HCT116 (cell line): ENCODE data around the gene GRB7. TPM values are rescaled to one million over a fixed set of nuclear protein-coding genes. Genes with fewer than 3 reads are reported as not detected.

Source experiments
- ATAC-seq: fragments of 200-7000 bp; cut with Tn5 transposase; 2 replicates; pipeline ENCODE4 v1.9.1; 2020; ENCODE audit warnings: mild to moderate bottlenecking, moderate library complexity
- BruUV-seq: library from RNA; stranded (reverse); fragments of 400-500 nt; replicated peaks from 2 replicates; lab custom pipeline; 2021; lab: Mats Ljungman, UMichigan
- CTCF ChIA-PET: fragments of 300-600 bp; sonication (Branson Sonifier 250); formaldehyde crosslinking; loops from one replicate; lab custom pipeline; 2021; ENCODE audit warnings: antibody characterized with exemption; lab: Charles Lee
- POLR2A ChIA-PET: fragments of 300-600, 350-600 bp; sonication (Branson Sonifier 250); formaldehyde crosslinking; loops from one replicate; lab custom pipeline; 2021; ENCODE audit warnings: antibody characterized with exemption; lab: Charles Lee
- RAD21 ChIA-PET, 2 experiments: fragments of 300-600 bp; sonication (Branson Sonifier 250); formaldehyde crosslinking; loops; one replicate each; lab custom pipeline; 2023; ENCODE audit warnings: low total read pairs in 2 of 2; ENCODE audit not compliant: uncharacterized antibody in 2 of 2, unreplicated experiment in 2 of 2, low non-redundant PET in 1 of 2; lab: Charles Lee
- DNase-seq: peaks from one replicate; pipeline ENCODE4 v3.0.0-alpha.2; 2010; ENCODE audit warnings: low read depth, low spot score
- H2AFZ ChIP-seq: fragments of 200-600 bp; shearing (Covaris generic), sonication (generic); 2 replicates; pipeline ENCODE4 v1.6.1; 2017; ENCODE audit warnings: low read depth, mixed run types, mixed read lengths, antibody characterized with exemption, low read length; ENCODE audit not compliant: poor library complexity, severe bottlenecking
- H3K27ac ChIP-seq: 2 replicates; pipeline ENCODE4 v1.5.1; 2012; ENCODE audit warnings: low read depth, low read length
- H3K27me3 ChIP-seq: fragments of 200-600 bp; sonication (generic); 2 replicates; pipeline ENCODE4 v1.6.1; 2016; ENCODE audit warnings: mixed run types, low read length, mixed read lengths; ENCODE audit not compliant: insufficient read depth
- H3K36me3 ChIP-seq, 2 experiments: fragments of 200-500 bp in 1 of 2; fragments of 200-600 bp in 1 of 2; sonication (Bioruptor generic) in 1 of 2; sonication (generic) in 1 of 2; 2 replicates each; pipeline versions ENCODE4 v1.5.1 to v1.6.1; 2014 to 2016; ENCODE audit warnings: low read length in 2 of 2, inconsistent platforms in 1 of 2, mixed read lengths in 1 of 2, mixed run types in 1 of 2; ENCODE audit not compliant: insufficient read depth in 2 of 2, control insufficient read depth in 1 of 2
- H3K4me1 ChIP-seq, 2 experiments: fragments of 200-600 bp in 1 of 2; sonication (generic) in 1 of 2; 2 replicates each; pipeline versions ENCODE4 v1.5.1 to v1.6.1; 2012 to 2017; ENCODE audit warnings: low read length in 2 of 2, inconsistent platforms in 1 of 2, mild to moderate bottlenecking in 1 of 2, mixed read lengths in 1 of 2, mixed run types in 1 of 2, moderate library complexity in 1 of 2; ENCODE audit not compliant: insufficient read depth in 2 of 2, control insufficient read depth in 1 of 2
- H3K4me2 ChIP-seq: fragments of 200-600 bp; sonication (generic); 2 replicates; pipeline ENCODE4 v1.6.1; 2017; ENCODE audit warnings: mixed run types, low read length, mixed read lengths
- H3K4me3 ChIP-seq, 2 experiments: fragments of 200-600 bp in 1 of 2; sonication (generic) in 1 of 2; replicated peaks in 1 of 2; 2 replicates each; pipeline ENCODE4 v1.5.1; 2011 to 2016; ENCODE audit warnings: low read length in 2 of 2, control low read depth in 1 of 2, low read depth in 1 of 2, mild to moderate bottlenecking in 1 of 2, mixed read lengths in 1 of 2, mixed run types in 1 of 2
- H3K79me2 ChIP-seq: fragments of 200-600 bp; sonication (generic); 2 replicates; pipeline ENCODE4 v1.6.1; 2017; ENCODE audit warnings: mild to moderate bottlenecking, mixed run types, low read length, moderate library complexity, mixed read lengths; ENCODE audit not compliant: insufficient read depth
- H3K9ac ChIP-seq: fragments of 200-600 bp; sonication (generic); 2 replicates; pipeline ENCODE4 v1.6.1; 2016; ENCODE audit warnings: low read length, mixed read lengths
- H3K9me2 ChIP-seq: fragments of 200-600 bp; sonication (generic), shearing (Covaris generic); 2 replicates; pipeline ENCODE4 v1.6.1; 2017; ENCODE audit warnings: mixed run types, mild to moderate bottlenecking, moderate library complexity; ENCODE audit not compliant: insufficient read depth
- H3K9me3 ChIP-seq, 2 experiments: fragments of 200-500 bp in 1 of 2; fragments of 200-600 bp in 1 of 2; sonication (Bioruptor generic) in 1 of 2; sonication (generic) in 1 of 2; 2 replicates each; pipeline ENCODE4 v1.6.1; 2014 to 2017; ENCODE audit warnings: low read length in 2 of 2, mixed read lengths in 2 of 2, inconsistent platforms in 1 of 2, low read depth in 1 of 2, mild to moderate bottlenecking in 1 of 2, mixed run types in 1 of 2, moderate library complexity in 1 of 2; ENCODE audit not compliant: control insufficient read depth in 1 of 2, insufficient read depth in 1 of 2
- H4K20me1 ChIP-seq: fragments of 200-600 bp; sonication (generic), shearing (Covaris generic); 2 replicates; pipeline ENCODE4 v1.6.1; 2017; ENCODE audit warnings: mixed run types, mild to moderate bottlenecking, moderate library complexity; ENCODE audit not compliant: insufficient read depth
- CBX3 ChIP-seq: IDR thresholded peaks from 2 replicates; pipeline ENCODE4 v1.6.1; 2012; ENCODE audit warnings: low read depth
- EGR1 ChIP-seq: IDR thresholded peaks from 2 replicates; pipeline ENCODE4 v1.6.1; 2012; ENCODE audit warnings: low read depth
- ELF1 ChIP-seq: IDR thresholded peaks from 2 replicates; pipeline ENCODE4 v1.6.1; 2012; ENCODE audit warnings: low read depth, borderline replicate concordance
- FOSL1 ChIP-seq: IDR thresholded peaks from 2 replicates; pipeline ENCODE4 v1.6.1; 2012; ENCODE audit warnings: low read depth
- JUND ChIP-seq: IDR thresholded peaks from 2 replicates; pipeline ENCODE4 v1.6.1; 2012
- POLR2AphosphoS5 ChIP-seq: IDR thresholded peaks from 2 replicates; pipeline ENCODE4 v1.6.1; 2011; ENCODE audit warnings: mild to moderate bottlenecking, low read depth, low read length, moderate library complexity
- SIN3A ChIP-seq: IDR thresholded peaks from 2 replicates; pipeline ENCODE4 v1.6.1; 2012; ENCODE audit warnings: low read depth
- YY1 ChIP-seq: IDR thresholded peaks from 2 replicates; pipeline ENCODE4 v1.6.1; 2011; ENCODE audit warnings: low read length, low read depth, moderate library complexity, mild to moderate bottlenecking; ENCODE audit not compliant: insufficient replicate concordance; ENCODE audit errors: extremely low read depth
- intact Hi-C: fragments of 100-400 bp; cut with micrococcal nuclease; formaldehyde crosslinking; loops from 2 replicates; pipeline ENCODE4 v1.10.0; 2022
- total RNA-seq: library from RNA; stranded (reverse); gene quantifications from one replicate; pipeline ENCODE4 v1.2.1, GENCODE V29; 2021; ENCODE audit not compliant: unreplicated experiment
- TF ChIP-seq, protein P1 (sequence below): IDR thresholded peaks from 2 replicates; pipeline ENCODE4 v1.6.1; 2012

The GRB7 gene
- total RNA-seq, 1 experiment from 2014 or later = 51.9 TPM

DNA sequence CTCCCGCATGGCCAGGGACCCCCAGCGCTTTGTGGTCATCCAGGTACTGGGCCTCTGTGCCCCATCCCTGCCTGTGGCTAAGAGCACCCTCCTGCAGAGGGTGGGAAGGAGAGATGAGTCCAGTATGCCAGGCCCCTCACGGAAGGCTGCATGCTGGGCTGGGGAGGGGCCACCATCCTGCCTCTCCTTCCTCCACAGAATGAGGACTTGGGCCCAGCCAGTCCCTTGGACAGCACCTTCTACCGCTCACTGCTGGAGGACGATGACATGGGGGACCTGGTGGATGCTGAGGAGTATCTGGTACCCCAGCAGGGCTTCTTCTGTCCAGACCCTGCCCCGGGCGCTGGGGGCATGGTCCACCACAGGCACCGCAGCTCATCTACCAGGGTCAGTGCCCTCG is 11.1 kb upstream of the GRB7 start:
- Histone ChIP-seq H2AFZ (no peak overlapping the region), H3K27me3 (no peaks in the 10 kb centered on the region), H3K27ac (no peak overlapping the region), H3K36me3 (peaks cover 3 to 22% of the 10 kb centered on the region in 2 experiments; a peak in 2 of 4 replicates), H3K9me2 (no peaks in the 10 kb centered on the region), H3K4me1 (peaks cover 6 to 33% of the 10 kb centered on the region in 2 experiments; a peak in 3 of 4 replicates), H3K9ac (no peak overlapping the region), H4K20me1 (no peaks in the 10 kb centered on the region), H3K4me2 (no peak overlapping the region), H3K9me3 (no peaks in the 10 kb centered on the region), H3K4me3 (no peak overlapping the region), H3K79me2 (peaks cover 10% of the 10 kb centered on the region; the same call in 1 of the 2 replicates)
- no TSS peak for BruUV-seq
- POLR2A ChIA-PET = no interaction called here
- RAD21 ChIA-PET = no interaction called here
- intact Hi-C loops = no loop called here
- no peak for ATAC-seq
- DNase-seq = no peak
- TF ChIP-seq FOSL1 (no peak), POLR2AphosphoS5 (no peak), JUND (no peak), CBX3 (no peak)
- TF ChIP-seq, protein P1, sequence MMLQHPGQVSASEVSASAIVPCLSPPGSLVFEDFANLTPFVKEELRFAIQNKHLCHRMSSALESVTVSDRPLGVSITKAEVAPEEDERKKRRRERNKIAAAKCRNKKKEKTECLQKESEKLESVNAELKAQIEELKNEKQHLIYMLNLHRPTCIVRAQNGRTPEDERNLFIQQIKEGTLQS = no peak
- CTCF ChIA-PET = no interaction called here

DNA sequence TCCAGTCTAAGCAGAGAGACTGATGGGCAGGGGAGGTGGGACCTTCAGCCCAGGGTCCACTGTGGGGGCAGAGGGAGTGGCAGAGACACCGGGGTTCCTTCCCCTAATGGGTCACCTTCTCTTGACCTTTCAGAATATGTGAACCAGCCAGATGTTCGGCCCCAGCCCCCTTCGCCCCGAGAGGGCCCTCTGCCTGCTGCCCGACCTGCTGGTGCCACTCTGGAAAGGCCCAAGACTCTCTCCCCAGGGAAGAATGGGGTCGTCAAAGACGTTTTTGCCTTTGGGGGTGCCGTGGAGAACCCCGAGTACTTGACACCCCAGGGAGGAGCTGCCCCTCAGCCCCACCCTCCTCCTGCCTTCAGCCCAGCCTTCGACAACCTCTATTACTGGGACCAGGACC is 10.2 kb upstream of the GRB7 start:
- Histone ChIP-seq H2AFZ (no peak overlapping the region), H3K9me3 (no peaks in the 10 kb centered on the region), H3K36me3 (peaks cover 3 to 22% of the 10 kb centered on the region in 2 experiments; a peak in 2 of 4 replicates), H3K9me2 (no peaks in the 10 kb centered on the region), H3K27me3 (no peaks in the 10 kb centered on the region), H3K4me1 (peaks cover 6 to 33% of the 10 kb centered on the region in 2 experiments; a peak in 3 of 4 replicates), H3K27ac (no peak overlapping the region), H3K9ac (no peak overlapping the region), H3K79me2 (peaks cover 10% of the 10 kb centered on the region; the same call in 1 of the 2 replicates), H4K20me1 (no peaks in the 10 kb centered on the region), H3K4me2 (no peak overlapping the region), H3K4me3 (no peak overlapping the region)
- ChIA-PET RAD21 (no interaction called here), POLR2A (no interaction called here), CTCF (interaction anchor here (3.3 kb wide), 1 partner anchor 9 kb away, joined by 27 read pairs; no protein-coding TSS in a partner anchor)
- TF ChIP-seq CBX3 (no peak), SIN3A (no peak), EGR1 (no peak), YY1 (no peak), ELF1 (no peak)
- DNase-seq = no peak
- intact Hi-C loops = no loop called here
- no peak for ATAC-seq
- BruUV-seq = no TSS peak
